Nephron progenitor cell (in vitro differentiated cells): ENCODE measurements around the gene NDUFC2.
"Not testable (repeated sequence)": the region's sequence is repeated elsewhere in the genome, so short reads cannot be mapped to it uniquely, and the experiment has no call there.

Source experiments
- DNase-seq: peaks from one replicate; pipeline ENCODE4 v3.0.0; 2021
- H3K27ac Mint-ChIP-seq: 2 replicates; pipeline ENCODE4 v1.8.0; 2021; ENCODE audit warnings: mild to moderate bottlenecking, moderate library complexity, mixed read lengths
- H3K27me3 Mint-ChIP-seq: 2 replicates; pipeline ENCODE4 v1.8.0; 2021; ENCODE audit warnings: mild to moderate bottlenecking, low read depth, mixed read lengths; ENCODE audit not compliant: poor library complexity
- H3K36me3 Mint-ChIP-seq: 2 replicates; pipeline ENCODE4 v1.8.0; 2021; ENCODE audit warnings: low read depth, mixed read lengths
- H3K4me1 Mint-ChIP-seq: 2 replicates; pipeline ENCODE4 v1.8.0; 2021; ENCODE audit warnings: mixed read lengths
- H3K4me3 Mint-ChIP-seq: 2 replicates; pipeline ENCODE4 v1.8.0; 2021; ENCODE audit warnings: mild to moderate bottlenecking, moderate library complexity, mixed read lengths
- H3K9me3 Mint-ChIP-seq: 2 replicates; pipeline ENCODE4 v1.8.0; 2021; ENCODE audit warnings: mild to moderate bottlenecking, moderate library complexity, mixed read lengths
- CTCF ChIP-seq: fragments of 200-600 bp; sonication (generic); IDR thresholded peaks from 2 replicates; pipeline ENCODE4 v1.5.0; 2021; ENCODE audit warnings: antibody characterized with exemption

The NDUFC2 gene

GRCh38 chr11:78097666-78098385, 18.2 kb upstream of the NDUFC2 start:
- Mint-ChIP-seq H3K27ac (no peak overlapping the region), H3K9me3 (no peaks in the 10 kb centered on the region), H3K36me3 (peaks cover 45% of the 10 kb centered on the region), H3K27me3 (no peaks in the 10 kb centered on the region), H3K4me3 (no peak overlapping the region), H3K4me1 (no peaks in the 10 kb centered on the region)
- no peak for TF ChIP-seq CTCF
- DNase-seq, result no peak

DNA sequence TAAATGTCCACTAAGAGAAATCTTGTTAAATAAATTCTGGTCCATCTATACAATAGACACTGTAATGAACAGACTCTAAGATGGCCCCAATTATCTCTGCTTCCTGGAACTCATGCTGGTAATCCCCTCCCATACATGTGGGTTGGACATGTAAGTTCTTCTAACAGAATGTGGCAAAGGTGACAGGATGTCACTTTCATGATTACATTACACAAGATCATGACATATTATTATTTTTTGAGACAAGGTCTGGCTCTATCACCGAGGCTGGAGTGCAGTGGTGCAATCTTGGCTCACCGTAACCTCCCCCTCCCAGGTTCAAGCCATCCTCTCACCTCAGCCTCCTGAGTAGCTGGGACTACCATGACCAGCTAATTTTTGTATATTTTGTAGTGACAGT, 14.6 kb upstream of the NDUFC2 start:
- Mint-ChIP-seq H3K27ac (no peak overlapping the region), H3K36me3 (peaks cover 50% of the 10 kb centered on the region), H3K9me3 (no peaks in the 10 kb centered on the region), H3K4me1 (no peaks in the 10 kb centered on the region), H3K27me3 (no peaks in the 10 kb centered on the region), H3K4me3 (no peak overlapping the region)
- TF ChIP-seq CTCF, result no peak
- DNase-seq, result no peak

DNA sequence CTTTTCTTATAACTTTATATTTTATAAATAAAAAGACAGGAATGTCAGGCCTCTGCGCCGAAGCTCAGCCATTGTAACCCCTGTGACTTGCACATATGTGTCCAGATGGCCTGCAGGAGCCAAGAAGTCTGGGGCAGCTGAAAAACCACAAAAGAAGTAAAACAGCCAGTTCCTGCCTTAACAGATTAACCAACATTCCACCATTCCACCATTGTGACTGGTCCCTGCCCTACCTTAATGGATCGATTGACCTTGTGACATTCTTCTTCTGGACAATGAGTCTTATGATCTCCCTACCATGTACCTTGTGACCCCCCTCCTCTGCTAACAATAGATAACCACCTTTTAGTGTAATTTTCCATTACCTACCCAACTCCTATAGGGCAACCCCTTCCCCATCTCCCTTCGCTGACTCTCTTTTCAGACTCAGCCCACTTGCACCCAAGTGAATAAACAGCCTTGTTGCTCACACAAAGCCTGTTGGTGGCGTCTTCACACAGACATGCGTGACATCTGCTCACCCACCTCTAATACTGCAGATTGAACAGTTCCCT, 6.9 kb upstream of the NDUFC2 start:
- H3K4me3 Mint-ChIP-seq, H3K9me3 Mint-ChIP-seq, DNase-seq, H3K36me3 Mint-ChIP-seq, H3K4me1 Mint-ChIP-seq: not testable (repeated sequence)
- H3K27ac Mint-ChIP-seq, result peak overlapping the region; percentile 13
- H3K27me3 Mint-ChIP-seq, result peaks cover 13% of the 10 kb centered on the region

GRCh38 chr11:78085972-78086371, 6.3 kb upstream of the NDUFC2 start:
- Mint-ChIP-seq H3K4me1 (no peaks in the 10 kb centered on the region), H3K9me3 (no peaks in the 10 kb centered on the region), H3K4me3 (no peak overlapping the region), H3K27ac (no peak overlapping the region), H3K27me3 (peaks cover 19% of the 10 kb centered on the region), H3K36me3 (peaks cover 6% of the 10 kb centered on the region)
- no peak for DNase-seq
- no peak for TF ChIP-seq CTCF

DNA sequence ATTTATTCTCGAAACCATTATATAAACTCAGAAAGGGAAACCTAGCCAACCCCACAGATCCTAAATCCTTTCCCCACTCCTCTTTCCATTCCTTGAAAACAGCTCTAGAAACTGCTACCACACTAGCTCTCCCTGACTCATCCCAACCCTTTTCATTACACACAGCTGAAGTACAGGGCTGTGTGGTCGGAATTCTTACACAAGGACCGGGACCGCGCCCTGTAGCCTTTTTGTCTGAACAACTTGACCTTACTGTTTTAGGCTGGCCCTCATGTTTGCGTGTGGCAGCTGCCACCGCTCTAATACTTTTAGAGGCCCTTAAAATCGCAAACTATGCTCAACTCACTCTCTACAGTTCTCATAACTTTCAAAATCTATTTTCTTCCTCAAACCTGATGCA, 4.8 kb upstream of the NDUFC2 start:
- not testable (repeated sequence) for H3K27ac Mint-ChIP-seq, DNase-seq, H3K36me3 Mint-ChIP-seq, H3K9me3 Mint-ChIP-seq, H3K4me1 Mint-ChIP-seq, H3K4me3 Mint-ChIP-seq
- H3K27me3 Mint-ChIP-seq, result peaks cover 19% of the 10 kb centered on the region

GRCh38 chr11:78083021-78083420, 3.4 kb upstream of the NDUFC2 start:
- Mint-ChIP-seq H3K4me1 (peaks cover 13% of the 10 kb centered on the region), H3K36me3 (peaks cover 4% of the 10 kb centered on the region), H3K27me3 (peaks cover 19% of the 10 kb centered on the region), H3K27ac (no peak overlapping the region), H3K4me3 (no peak overlapping the region), H3K9me3 (no peaks in the 10 kb centered on the region)
- TF ChIP-seq CTCF, result no peak
- no peak for DNase-seq

DNA sequence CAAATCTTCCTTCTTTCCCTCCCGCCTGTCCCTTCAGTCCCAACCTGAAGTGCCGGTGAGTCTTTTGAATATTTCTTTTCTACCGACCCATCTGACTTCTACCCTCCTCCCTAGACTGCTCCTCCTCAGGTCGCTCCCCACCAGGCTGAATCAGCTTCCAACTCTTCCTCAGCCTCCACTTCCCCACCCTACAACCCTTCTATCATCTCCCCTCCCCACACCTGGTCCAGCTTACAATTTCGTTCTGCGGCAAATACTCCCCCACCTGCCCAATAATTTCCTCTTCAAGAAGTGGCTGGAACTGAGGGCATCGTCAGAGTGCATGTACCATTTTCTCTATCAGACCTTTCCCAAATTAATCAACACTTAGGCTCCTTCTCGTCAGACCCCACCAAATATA, 2.5 kb upstream of the NDUFC2 start:
- TF ChIP-seq CTCF, result no peak
- peaks cover 18% of the 10 kb centered on the region for H3K4me1 Mint-ChIP-seq
- DNase-seq, result no peak
- H3K27me3 Mint-ChIP-seq, result peaks cover 19% of the 10 kb centered on the region
- peak overlapping the region; percentile 13 for H3K27ac Mint-ChIP-seq
- H3K9me3 Mint-ChIP-seq, result no peaks in the 10 kb centered on the region
- peaks cover 9% of the 10 kb centered on the region for H3K36me3 Mint-ChIP-seq
- H3K4me3 Mint-ChIP-seq, result no peak overlapping the region
